HCT116 (cell line): Measurements from ENCODE around the gene CFI. TPM values are rescaled to one million over a fixed set of nuclear protein-coding genes. Genes with fewer than 3 reads are reported as not detected.

Source experiments
- ATAC-seq: fragments of 200-7000 bp; cut with Tn5 transposase; 2 replicates; pipeline ENCODE4 v1.9.1; 2020; ENCODE audit warnings: mild to moderate bottlenecking, moderate library complexity
- BruUV-seq: library from RNA; stranded (reverse); fragments of 400-500 nt; replicated peaks from 2 replicates; lab custom pipeline; 2021; lab: Mats Ljungman, UMichigan
- CTCF ChIA-PET: fragments of 300-600 bp; sonication (Branson Sonifier 250); formaldehyde crosslinking; loops from one replicate; lab custom pipeline; 2021; ENCODE audit warnings: antibody characterized with exemption; lab: Charles Lee
- POLR2A ChIA-PET: fragments of 300-600, 350-600 bp; sonication (Branson Sonifier 250); formaldehyde crosslinking; loops from one replicate; lab custom pipeline; 2021; ENCODE audit warnings: antibody characterized with exemption; lab: Charles Lee
- RAD21 ChIA-PET, 2 experiments: fragments of 300-600 bp; sonication (Branson Sonifier 250); formaldehyde crosslinking; loops; one replicate each; lab custom pipeline; 2023; ENCODE audit warnings: low total read pairs in 2 of 2; ENCODE audit not compliant: uncharacterized antibody in 2 of 2, unreplicated experiment in 2 of 2, low non-redundant PET in 1 of 2; lab: Charles Lee
- DNase-seq: peaks from one replicate; pipeline ENCODE4 v3.0.0-alpha.2; 2010; ENCODE audit warnings: low read depth, low spot score
- H2AFZ ChIP-seq: fragments of 200-600 bp; shearing (Covaris generic), sonication (generic); 2 replicates; pipeline ENCODE4 v1.6.1; 2017; ENCODE audit warnings: low read depth, mixed run types, mixed read lengths, antibody characterized with exemption, low read length; ENCODE audit not compliant: poor library complexity, severe bottlenecking
- H3K27ac ChIP-seq: 2 replicates; pipeline ENCODE4 v1.5.1; 2012; ENCODE audit warnings: low read depth, low read length
- H3K27me3 ChIP-seq: fragments of 200-600 bp; sonication (generic); 2 replicates; pipeline ENCODE4 v1.6.1; 2016; ENCODE audit warnings: mixed run types, low read length, mixed read lengths; ENCODE audit not compliant: insufficient read depth
- H3K36me3 ChIP-seq, 2 experiments: fragments of 200-500 bp in 1 of 2; fragments of 200-600 bp in 1 of 2; sonication (Bioruptor generic) in 1 of 2; sonication (generic) in 1 of 2; 2 replicates each; pipeline versions ENCODE4 v1.5.1 to v1.6.1; 2014 to 2016; ENCODE audit warnings: low read length in 2 of 2, inconsistent platforms in 1 of 2, mixed read lengths in 1 of 2, mixed run types in 1 of 2; ENCODE audit not compliant: insufficient read depth in 2 of 2, control insufficient read depth in 1 of 2
- H3K4me1 ChIP-seq, 2 experiments: fragments of 200-600 bp in 1 of 2; sonication (generic) in 1 of 2; 2 replicates each; pipeline versions ENCODE4 v1.5.1 to v1.6.1; 2012 to 2017; ENCODE audit warnings: low read length in 2 of 2, inconsistent platforms in 1 of 2, mild to moderate bottlenecking in 1 of 2, mixed read lengths in 1 of 2, mixed run types in 1 of 2, moderate library complexity in 1 of 2; ENCODE audit not compliant: insufficient read depth in 2 of 2, control insufficient read depth in 1 of 2
- H3K4me2 ChIP-seq: fragments of 200-600 bp; sonication (generic); 2 replicates; pipeline ENCODE4 v1.6.1; 2017; ENCODE audit warnings: mixed run types, low read length, mixed read lengths
- H3K4me3 ChIP-seq, 2 experiments: fragments of 200-600 bp in 1 of 2; sonication (generic) in 1 of 2; replicated peaks in 1 of 2; 2 replicates each; pipeline ENCODE4 v1.5.1; 2011 to 2016; ENCODE audit warnings: low read length in 2 of 2, control low read depth in 1 of 2, low read depth in 1 of 2, mild to moderate bottlenecking in 1 of 2, mixed read lengths in 1 of 2, mixed run types in 1 of 2
- H3K79me2 ChIP-seq: fragments of 200-600 bp; sonication (generic); 2 replicates; pipeline ENCODE4 v1.6.1; 2017; ENCODE audit warnings: mild to moderate bottlenecking, mixed run types, low read length, moderate library complexity, mixed read lengths; ENCODE audit not compliant: insufficient read depth
- H3K9ac ChIP-seq: fragments of 200-600 bp; sonication (generic); 2 replicates; pipeline ENCODE4 v1.6.1; 2016; ENCODE audit warnings: low read length, mixed read lengths
- H3K9me2 ChIP-seq: fragments of 200-600 bp; sonication (generic), shearing (Covaris generic); 2 replicates; pipeline ENCODE4 v1.6.1; 2017; ENCODE audit warnings: mixed run types, mild to moderate bottlenecking, moderate library complexity; ENCODE audit not compliant: insufficient read depth
- H3K9me3 ChIP-seq, 2 experiments: fragments of 200-500 bp in 1 of 2; fragments of 200-600 bp in 1 of 2; sonication (Bioruptor generic) in 1 of 2; sonication (generic) in 1 of 2; 2 replicates each; pipeline ENCODE4 v1.6.1; 2014 to 2017; ENCODE audit warnings: low read length in 2 of 2, mixed read lengths in 2 of 2, inconsistent platforms in 1 of 2, low read depth in 1 of 2, mild to moderate bottlenecking in 1 of 2, mixed run types in 1 of 2, moderate library complexity in 1 of 2; ENCODE audit not compliant: control insufficient read depth in 1 of 2, insufficient read depth in 1 of 2
- H4K20me1 ChIP-seq: fragments of 200-600 bp; sonication (generic), shearing (Covaris generic); 2 replicates; pipeline ENCODE4 v1.6.1; 2017; ENCODE audit warnings: mixed run types, mild to moderate bottlenecking, moderate library complexity; ENCODE audit not compliant: insufficient read depth
- EZH2 ChIP-seq: fragments of 200-600 bp; sonication (generic); IDR thresholded peaks from 2 replicates; pipeline ENCODE4 v1.6.1; 2017; ENCODE audit warnings: antibody characterized with exemption, mixed run types
- TCF7L2 ChIP-seq: IDR thresholded peaks from 2 replicates; pipeline ENCODE4 v1.7.0; 2011; ENCODE audit warnings: borderline replicate concordance, inconsistent platforms; ENCODE audit not compliant: insufficient read depth, insufficient read length; ENCODE audit errors: extremely low read depth
- YY1 ChIP-seq: IDR thresholded peaks from 2 replicates; pipeline ENCODE4 v1.6.1; 2011; ENCODE audit warnings: low read length, low read depth, moderate library complexity, mild to moderate bottlenecking; ENCODE audit not compliant: insufficient replicate concordance; ENCODE audit errors: extremely low read depth
- intact Hi-C: fragments of 100-400 bp; cut with micrococcal nuclease; formaldehyde crosslinking; loops from 2 replicates; pipeline ENCODE4 v1.10.0; 2022
- total RNA-seq: library from RNA; stranded (reverse); gene quantifications from one replicate; pipeline ENCODE4 v1.2.1, GENCODE V29; 2021; ENCODE audit not compliant: unreplicated experiment
- TF ChIP-seq, protein P1 (sequence below): IDR thresholded peaks from 2 replicates; pipeline ENCODE4 v1.6.1; 2012; ENCODE audit warnings: low read depth

The CFI gene
- total RNA-seq, 1 experiment from 2014 or later: 0.84 TPM

DNA sequence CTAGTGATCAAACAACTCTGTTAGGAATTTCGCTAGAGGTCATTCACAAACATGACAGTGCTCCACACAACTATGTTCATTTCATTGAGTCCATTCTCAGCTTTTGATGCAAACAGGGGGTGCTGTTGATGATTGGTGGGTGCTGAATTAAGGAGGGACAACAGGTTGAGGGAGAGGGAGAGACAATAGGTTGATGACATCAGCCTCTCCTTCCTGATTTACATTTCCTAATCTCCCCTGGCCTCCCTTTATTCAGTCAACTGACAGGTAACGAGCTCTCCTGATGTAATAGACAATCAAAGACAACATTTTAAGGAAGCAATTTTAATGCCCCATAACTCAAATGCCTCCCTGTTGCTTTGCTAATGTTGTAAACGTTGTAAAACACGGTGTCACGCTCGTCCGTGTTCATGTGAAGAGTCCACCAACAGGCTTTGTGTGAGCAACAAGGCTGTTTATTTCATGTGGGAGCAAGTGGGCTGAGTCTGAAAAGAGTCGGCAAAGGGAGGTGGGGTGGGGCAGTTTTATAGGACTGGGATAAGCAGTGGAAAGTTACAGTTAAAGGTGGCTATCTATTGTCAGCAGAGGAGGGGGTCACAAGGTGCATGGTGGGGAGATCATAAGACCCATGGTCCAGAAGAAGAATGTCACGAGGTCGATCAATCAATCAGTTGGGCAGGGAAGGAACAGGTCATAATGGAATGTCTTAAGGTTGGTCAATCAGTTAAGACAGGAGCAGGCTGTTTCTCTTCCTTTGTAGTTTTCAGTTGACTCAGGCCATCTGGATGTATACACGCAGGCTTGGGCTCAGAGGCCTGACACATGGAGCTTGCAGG is 9.0 kb upstream of the CFI start:
- Histone ChIP-seq H3K27ac (no peak overlapping the region), H3K4me3 (no peak overlapping the region), H3K9ac (no peak overlapping the region), H3K4me1 (peaks cover 4 to 7% of the 10 kb centered on the region in 2 experiments; a peak in 3 of 4 replicates), H3K4me2 (no peak overlapping the region), H2AFZ (no peak overlapping the region), H3K9me2 (no peaks in the 10 kb centered on the region), H3K36me3 (no peaks in the 10 kb centered on the region), H3K9me3 (no peaks in the 10 kb centered on the region), H3K79me2 (peaks cover 3% of the 10 kb centered on the region), H3K27me3 (no peaks in the 10 kb centered on the region), H4K20me1 (no peaks in the 10 kb centered on the region)
- RAD21 ChIA-PET: no interaction called here
- ATAC-seq: no peak
- TF ChIP-seq, protein P1, sequence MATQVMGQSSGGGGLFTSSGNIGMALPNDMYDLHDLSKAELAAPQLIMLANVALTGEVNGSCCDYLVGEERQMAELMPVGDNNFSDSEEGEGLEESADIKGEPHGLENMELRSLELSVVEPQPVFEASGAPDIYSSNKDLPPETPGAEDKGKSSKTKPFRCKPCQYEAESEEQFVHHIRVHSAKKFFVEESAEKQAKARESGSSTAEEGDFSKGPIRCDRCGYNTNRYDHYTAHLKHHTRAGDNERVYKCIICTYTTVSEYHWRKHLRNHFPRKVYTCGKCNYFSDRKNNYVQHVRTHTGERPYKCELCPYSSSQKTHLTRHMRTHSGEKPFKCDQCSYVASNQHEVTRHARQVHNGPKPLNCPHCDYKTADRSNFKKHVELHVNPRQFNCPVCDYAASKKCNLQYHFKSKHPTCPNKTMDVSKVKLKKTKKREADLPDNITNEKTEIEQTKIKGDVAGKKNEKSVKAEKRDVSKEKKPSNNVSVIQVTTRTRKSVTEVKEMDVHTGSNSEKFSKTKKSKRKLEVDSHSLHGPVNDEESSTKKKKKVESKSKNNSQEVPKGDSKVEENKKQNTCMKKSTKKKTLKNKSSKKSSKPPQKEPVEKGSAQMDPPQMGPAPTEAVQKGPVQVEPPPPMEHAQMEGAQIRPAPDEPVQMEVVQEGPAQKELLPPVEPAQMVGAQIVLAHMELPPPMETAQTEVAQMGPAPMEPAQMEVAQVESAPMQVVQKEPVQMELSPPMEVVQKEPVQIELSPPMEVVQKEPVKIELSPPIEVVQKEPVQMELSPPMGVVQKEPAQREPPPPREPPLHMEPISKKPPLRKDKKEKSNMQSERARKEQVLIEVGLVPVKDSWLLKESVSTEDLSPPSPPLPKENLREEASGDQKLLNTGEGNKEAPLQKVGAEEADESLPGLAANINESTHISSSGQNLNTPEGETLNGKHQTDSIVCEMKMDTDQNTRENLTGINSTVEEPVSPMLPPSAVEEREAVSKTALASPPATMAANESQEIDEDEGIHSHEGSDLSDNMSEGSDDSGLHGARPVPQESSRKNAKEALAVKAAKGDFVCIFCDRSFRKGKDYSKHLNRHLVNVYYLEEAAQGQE: no peak
- TF ChIP-seq YY1 (no peak), EZH2 (no peak), TCF7L2 (no peak)
- CTCF ChIA-PET: no interaction called here
- BruUV-seq: no TSS peak
- intact Hi-C loops: no loop called here
- POLR2A ChIA-PET: no interaction called here
- no peak for DNase-seq
